Neural progenitor cell (in vitro differentiated cells): ENCODE results near the gene ERCC5. TPM values are rescaled to one million over a fixed set of nuclear protein-coding genes. Genes with fewer than 3 reads are reported as not detected.

Experiments used
- DNase-seq: peaks from one replicate; pipeline ENCODE4 v3.0.0-alpha.2; 2016; ENCODE audit warnings: low spot score
- H2AFZ ChIP-seq: fragments of 200-600 bp; sonication (generic); replicated peaks from 2 replicates; pipeline ENCODE4 v1.6.1; 2016; ENCODE audit warnings: antibody characterized with exemption
- H3F3A ChIP-seq: fragments of 200-600 bp; sonication (generic); 2 replicates; pipeline ENCODE4 v1.6.1; 2016; ENCODE audit warnings: antibody characterized with exemption, low read depth
- H3K27ac ChIP-seq: fragments of 200-600 bp; sonication (generic); 2 replicates; pipeline ENCODE4 v1.5.1; 2016; ENCODE audit warnings: mild to moderate bottlenecking
- H3K27me3 ChIP-seq: fragments of 200-600 bp; sonication (generic); 2 replicates; pipeline ENCODE4 v1.6.1; 2016; ENCODE audit warnings: mild to moderate bottlenecking, moderate library complexity
- H3K36me3 ChIP-seq: fragments of 200-600 bp; sonication (generic); 2 replicates; pipeline ENCODE4 v1.5.1; 2016
- H3K4me1 ChIP-seq: fragments of 200-600 bp; sonication (generic); 2 replicates; pipeline ENCODE4 v1.6.1; 2016; ENCODE audit warnings: mixed run types
- H3K4me2 ChIP-seq: fragments of 200-600 bp; sonication (generic); 2 replicates; pipeline ENCODE4 v1.6.1; 2016
- H3K4me3 ChIP-seq: fragments of 200-600 bp; sonication (generic); 2 replicates; pipeline ENCODE4 v1.5.1; 2016
- H3K79me2 ChIP-seq: fragments of 200-600 bp; sonication (generic); 2 replicates; pipeline ENCODE4 v1.6.1; 2016; ENCODE audit warnings: low read depth
- H3K9ac ChIP-seq: fragments of 200-600 bp; sonication (generic); 2 replicates; pipeline ENCODE4 v1.6.1; 2016
- H3K9me3 ChIP-seq: fragments of 200-600 bp; sonication (generic); 2 replicates; pipeline ENCODE4 v1.5.1; 2016; ENCODE audit warnings: low read depth
- H4K20me1 ChIP-seq: fragments of 200-600 bp; sonication (generic); 2 replicates; pipeline ENCODE4 v1.6.1; 2016; ENCODE audit warnings: low read depth
- H3K27ac Mint-ChIP-seq: 3 replicates; pipeline ENCODE4 v1.8.0; 2021; ENCODE audit warnings: mixed read lengths
- H3K27me3 Mint-ChIP-seq: 2 replicates; pipeline ENCODE4 v1.8.0; 2022; ENCODE audit warnings: low read depth, mild to moderate bottlenecking, inconsistent platforms, moderate library complexity, mixed read lengths; ENCODE audit not compliant: insufficient read depth
- H3K36me3 Mint-ChIP-seq: 3 replicates; pipeline ENCODE4 v1.8.0; 2021; ENCODE audit warnings: mixed read lengths
- H3K4me1 Mint-ChIP-seq: 3 replicates; pipeline ENCODE4 v1.8.0; 2021; ENCODE audit warnings: mixed read lengths
- H3K4me3 Mint-ChIP-seq: 3 replicates; pipeline ENCODE4 v1.8.0; 2021; ENCODE audit warnings: mild to moderate bottlenecking, moderate library complexity, mixed read lengths
- H3K9me3 Mint-ChIP-seq: 3 replicates; pipeline ENCODE4 v1.8.0; 2020; ENCODE audit warnings: mixed read lengths
- CTCF ChIP-seq: fragments of 200-600 bp; sonication (generic); IDR thresholded peaks from 2 replicates; pipeline ENCODE4 v1.5.1; 2017; ENCODE audit warnings: antibody characterized with exemption, mild to moderate bottlenecking
- EZH2 ChIP-seq: fragments of 200-600 bp; sonication (generic); IDR thresholded peaks from 2 replicates; pipeline ENCODE4 v1.6.1; 2017; ENCODE audit warnings: antibody characterized with exemption, mild to moderate bottlenecking, moderate library complexity
- EZH2phosphoT487 ChIP-seq: fragments of 200-600 bp; sonication (generic); IDR thresholded peaks from 2 replicates; pipeline ENCODE4 v1.6.1; 2017; ENCODE audit warnings: antibody characterized with exemption
- total RNA-seq: library from RNA; depleted of rRNA; stranded (reverse); fragments of >200 nt; gene quantifications from 2 replicates; pipeline ENCODE4 v1.2.3, GENCODE V29; 2015; ENCODE audit warnings: low replicate concordance

The ERCC5 gene
- total RNA-seq, 1 donor from 2014 or later = 35.1 TPM

DNA sequence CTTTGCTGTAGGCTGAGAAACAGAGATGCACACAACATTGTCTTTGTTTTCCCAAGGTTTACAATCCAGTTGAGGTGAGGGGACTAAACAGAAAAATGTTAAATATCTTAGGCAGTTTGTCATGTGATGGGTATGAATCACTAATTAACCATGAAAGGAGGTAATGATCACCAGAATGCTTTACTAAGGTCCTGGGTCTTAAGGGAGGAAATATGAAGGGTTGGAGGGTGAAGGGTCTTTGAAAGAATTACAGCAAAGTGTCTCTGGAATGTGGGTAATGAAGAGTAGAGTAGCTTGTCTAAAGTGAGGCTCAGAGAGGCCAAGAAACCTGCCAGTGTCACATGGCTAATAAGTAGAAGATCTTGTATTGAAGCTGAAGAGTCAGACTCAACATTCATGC, 27.9 kb upstream of the ERCC5 start:
- peaks cover 3% of the 10 kb centered on the region for H3K27me3 Mint-ChIP-seq
- DNase-seq = no peak
- no peak overlapping the region for H3K27ac ChIP-seq
- H2AFZ ChIP-seq = no peak overlapping the region
- H3K4me3 Mint-ChIP-seq = no peak overlapping the region
- H3K36me3 Mint-ChIP-seq = peaks cover 18% of the 10 kb centered on the region
- peaks cover 3% of the 10 kb centered on the region for H3K4me1 Mint-ChIP-seq
- H3K36me3 ChIP-seq = no peaks in the 10 kb centered on the region
- H3F3A ChIP-seq = no peaks in the 10 kb centered on the region
- H3K27me3 ChIP-seq = no peaks in the 10 kb centered on the region
- H3K9me3 ChIP-seq = no peaks in the 10 kb centered on the region
- no peak overlapping the region for H3K9ac ChIP-seq
- H3K4me2 ChIP-seq = no peak overlapping the region
- no peaks in the 10 kb centered on the region for H4K20me1 ChIP-seq
- TF ChIP-seq EZH2 = no peak
- no peak for TF ChIP-seq EZH2phosphoT487
- no peak for TF ChIP-seq CTCF
- H3K9me3 Mint-ChIP-seq = no peaks in the 10 kb centered on the region
- no peak overlapping the region for H3K27ac Mint-ChIP-seq
- no peak overlapping the region for H3K4me3 ChIP-seq
- no peaks in the 10 kb centered on the region for H3K79me2 ChIP-seq
- no peaks in the 10 kb centered on the region for H3K4me1 ChIP-seq

DNA sequence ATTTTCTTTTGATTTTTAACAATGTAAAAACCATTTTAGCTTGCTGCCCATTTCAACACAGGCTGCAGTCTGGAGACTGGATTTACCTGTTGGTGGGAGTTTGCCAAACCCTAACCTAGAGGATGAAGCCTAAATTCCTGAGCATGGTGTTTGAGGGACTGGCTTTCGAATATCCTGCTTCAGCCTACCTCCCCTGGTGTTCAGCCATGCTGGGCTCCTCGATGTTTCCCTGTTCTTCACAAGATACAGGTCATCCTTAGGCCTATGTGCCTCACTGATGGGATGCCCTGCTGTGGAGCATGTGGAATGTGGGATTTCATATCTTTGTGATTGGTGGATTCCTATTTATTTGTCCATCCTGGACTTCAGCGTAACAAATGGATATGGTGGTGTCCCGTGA, 20.4 kb upstream of the ERCC5 start:
- Mint-ChIP-seq H3K27me3 (no peaks in the 10 kb centered on the region), H3K4me1 (no peaks in the 10 kb centered on the region), H3K4me3 (no peak overlapping the region), H3K27ac (no peak overlapping the region), H3K9me3 (no peaks in the 10 kb centered on the region), H3K36me3 (peaks cover 19% of the 10 kb centered on the region)
- Histone ChIP-seq H3K27me3 (no peaks in the 10 kb centered on the region), H3K4me1 (no peaks in the 10 kb centered on the region), H3K4me2 (no peak overlapping the region), H3K4me3 (no peak overlapping the region), H3F3A (no peaks in the 10 kb centered on the region), H3K27ac (no peak overlapping the region), H2AFZ (no peak overlapping the region), H4K20me1 (no peaks in the 10 kb centered on the region), H3K36me3 (no peaks in the 10 kb centered on the region), H3K79me2 (no peaks in the 10 kb centered on the region), H3K9ac (no peak overlapping the region), H3K9me3 (no peaks in the 10 kb centered on the region)
- DNase-seq = no peak
- TF ChIP-seq EZH2 = no peak
- no peak for TF ChIP-seq EZH2phosphoT487
- TF ChIP-seq CTCF = no peak

- no peak for DNase-seq
- H3F3A ChIP-seq = no peaks in the 10 kb centered on the region
- peaks cover 19% of the 10 kb centered on the region for H3K36me3 Mint-ChIP-seq
- H3K4me2 ChIP-seq = no peak overlapping the region
- no peak overlapping the region for H3K27ac ChIP-seq
- no peak overlapping the region for H3K4me3 ChIP-seq
- H3K4me1 Mint-ChIP-seq = no peaks in the 10 kb centered on the region
- no peak overlapping the region for H3K27ac Mint-ChIP-seq
- no peak overlapping the region for H3K4me3 Mint-ChIP-seq
- no peaks in the 10 kb centered on the region for H3K79me2 ChIP-seq
- no peak overlapping the region for H3K9ac ChIP-seq
- no peak overlapping the region for H2AFZ ChIP-seq
- no peaks in the 10 kb centered on the region for H3K9me3 Mint-ChIP-seq
- TF ChIP-seq EZH2phosphoT487 (no peak), EZH2 (no peak), CTCF (no peak)
- H3K27me3 Mint-ChIP-seq = no peaks in the 10 kb centered on the region
- H3K4me1 ChIP-seq = no peaks in the 10 kb centered on the region
- H3K27me3 ChIP-seq = no peaks in the 10 kb centered on the region
- H3K9me3 ChIP-seq = no peaks in the 10 kb centered on the region
- H3K36me3 ChIP-seq = no peaks in the 10 kb centered on the region
- no peaks in the 10 kb centered on the region for H4K20me1 ChIP-seq
Measured at GRCh38 chr13:102825921-102826706, 19.7 kb upstream of the ERCC5 start.
